IPS DF 6.9 (cell line): ENCODE results near the gene MINDY1.

Source experiments
- DNase-seq: peaks from one replicate; pipeline ENCODE4 v3.0.0-alpha.2; 2013; ENCODE audit warnings: low read depth, low spot score
- H3K27ac ChIP-seq: one replicate; pipeline ENCODE4 v1.5.1; 2013; ENCODE audit warnings: low read length, control low read depth
- H3K27me3 ChIP-seq: 2 replicates; pipeline ENCODE4 v1.6.1; 2013; ENCODE audit warnings: mild to moderate bottlenecking, low read length; ENCODE audit not compliant: control insufficient read depth, insufficient read depth
- H3K36me3 ChIP-seq: 2 replicates; pipeline ENCODE4 v1.6.1; 2013; ENCODE audit warnings: low read length; ENCODE audit not compliant: control insufficient read depth, insufficient read depth
- H3K4me1 ChIP-seq: 2 replicates; pipeline ENCODE4 v1.6.1; 2013; ENCODE audit warnings: low read length; ENCODE audit not compliant: control insufficient read depth, insufficient read depth
- H3K4me3 ChIP-seq: 2 replicates; pipeline ENCODE4 v1.5.1; 2013; ENCODE audit warnings: mild to moderate bottlenecking, low read length
- H3K9me3 ChIP-seq: 2 replicates; pipeline ENCODE4 v1.6.1; 2013; ENCODE audit warnings: low read length, inconsistent platforms; ENCODE audit not compliant: control insufficient read depth, insufficient read depth
- WGBS: extraction: QIAGEN DNeasy Blood & Tissue Kit; methylation state at CpG from one replicate; pipeline ENCODE4 v1.1.7; 2013; ENCODE audit warnings: mixed read lengths, missing lambda C conversion rate; ENCODE audit not compliant: insufficient read length, insufficient coverage; 5-methylcytosine and 5-hydroxymethylcytosine counted together

The MINDY1 gene

DNA sequence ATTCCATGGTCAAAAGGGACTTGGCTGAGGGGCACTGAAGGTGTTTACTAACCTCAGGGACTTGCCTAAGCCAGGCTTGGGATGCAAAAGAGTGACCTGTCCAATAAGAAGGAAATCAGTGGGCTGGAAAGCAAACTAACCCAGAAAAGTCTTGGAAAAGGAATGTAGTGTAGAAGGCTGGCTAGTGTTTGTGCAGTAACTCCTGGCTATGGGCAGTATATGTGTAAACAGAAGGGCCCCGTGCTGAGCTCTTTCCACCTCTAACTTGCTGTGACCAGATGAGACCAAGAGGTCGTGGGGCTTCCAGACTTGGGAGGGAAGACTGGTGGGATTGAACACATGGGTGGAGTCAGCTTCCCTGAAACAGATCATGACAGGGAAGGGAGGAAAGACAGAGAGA is 4.1 kb downstream of the MINDY1 start:
- Histone ChIP-seq H3K27ac (no peak overlapping the region), H3K36me3 (0 out of 2 replicates have a peak, but pooled peaks cover under 1% of the 10 kb centered on the region), H3K4me1 (peaks cover 2% of the 10 kb centered on the region; the same call in 1 of the 2 replicates), H3K9me3 (no peaks in the 10 kb centered on the region), H3K4me3 (no peak overlapping the region), H3K27me3 (no peaks in the 10 kb centered on the region)
- WGBS, result no CpG with 5 or more reads among the region's 2 CpGs
- no peak for DNase-seq

DNA sequence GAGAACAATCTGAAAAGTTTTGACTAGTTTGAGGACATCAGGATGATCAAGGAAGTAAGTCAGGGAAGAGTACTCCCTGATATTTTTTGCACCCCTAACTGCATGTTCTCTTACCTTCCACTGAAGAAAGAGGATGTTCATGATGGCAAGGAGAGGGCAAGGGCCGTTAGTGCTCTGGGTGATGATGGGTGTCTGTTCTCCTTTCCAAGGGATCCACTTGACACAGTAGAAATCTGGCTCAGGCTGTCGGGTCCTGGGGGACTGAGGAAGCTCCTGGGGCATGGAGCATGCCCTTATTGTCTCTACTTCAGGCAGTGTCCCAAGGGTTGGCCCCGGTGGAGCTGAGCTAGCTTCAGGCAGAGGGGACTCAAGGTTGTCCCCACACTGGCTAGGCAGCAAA is 4.7 kb downstream of the MINDY1 start:
- Histone ChIP-seq H3K4me3 (no peak overlapping the region), H3K36me3 (0 out of 2 replicates have a peak, but pooled peaks cover 3% of the 10 kb centered on the region), H3K27me3 (no peaks in the 10 kb centered on the region), H3K4me1 (peaks cover 2% of the 10 kb centered on the region; the same call in 1 of the 2 replicates), H3K27ac (no peak overlapping the region), H3K9me3 (no peaks in the 10 kb centered on the region)
- no CpG with 5 or more reads among the region's 3 CpGs for WGBS
- DNase-seq, result no peak

DNA sequence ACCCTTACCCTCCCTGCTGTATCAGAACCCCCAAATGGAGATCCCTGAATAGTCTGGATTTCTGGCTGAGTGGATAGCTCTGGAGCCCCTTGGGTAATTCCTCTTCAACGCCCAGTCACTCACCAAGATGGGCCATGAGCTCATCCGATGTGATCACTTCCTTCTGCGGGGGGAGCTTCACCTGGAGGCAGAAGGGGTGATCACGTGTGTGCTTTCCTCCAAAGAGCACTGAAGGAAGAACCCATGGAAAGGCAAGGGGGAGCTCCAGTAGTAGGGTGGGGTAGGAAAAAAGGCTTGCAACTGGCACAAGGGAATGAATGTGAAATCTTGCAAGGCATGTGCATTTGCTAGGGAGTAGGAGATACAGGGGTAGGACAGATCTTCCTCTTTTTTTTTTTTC is 5.1 kb downstream of the MINDY1 start:
- Histone ChIP-seq H3K27ac (no peak overlapping the region), H3K36me3 (0 out of 2 replicates have a peak, but pooled peaks cover 3% of the 10 kb centered on the region), H3K9me3 (no peaks in the 10 kb centered on the region), H3K4me3 (no peak overlapping the region), H3K4me1 (peaks cover 2% of the 10 kb centered on the region; the same call in 1 of the 2 replicates), H3K27me3 (no peaks in the 10 kb centered on the region)
- WGBS, result no CpG with 5 or more reads among the region's 4 CpGs
- DNase-seq, result no peak

DNA sequence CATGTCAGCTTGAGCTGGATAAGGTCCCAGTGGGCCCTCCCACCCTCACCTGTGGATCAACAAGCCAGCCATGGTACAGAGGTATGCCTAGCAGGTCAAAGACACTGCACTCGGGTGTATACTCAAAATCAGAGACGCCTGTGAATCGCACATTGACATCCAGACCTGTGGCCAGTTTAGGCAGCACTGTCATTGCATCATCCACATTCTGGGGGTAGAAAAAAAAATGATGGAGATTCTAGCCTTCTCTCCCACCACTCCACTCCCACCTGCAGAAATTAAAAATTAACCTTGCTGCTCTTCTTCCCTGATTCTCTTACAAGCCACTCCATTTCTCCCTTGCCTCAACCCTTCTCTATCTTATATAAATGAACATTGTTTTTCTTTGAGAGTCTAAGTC is 6.3 kb downstream of the MINDY1 start:
- H3K4me1 ChIP-seq, result no peaks in the 10 kb centered on the region
- 0 out of 2 replicates have a peak, but pooled peaks cover 3% of the 10 kb centered on the region for H3K36me3 ChIP-seq
- no peaks in the 10 kb centered on the region for H3K27me3 ChIP-seq
- DNase-seq, result no peak
- no peak overlapping the region for H3K4me3 ChIP-seq
- no CpG with 5 or more reads among the region's 3 CpGs for WGBS
- no peak overlapping the region for H3K27ac ChIP-seq
- H3K9me3 ChIP-seq, result no peaks in the 10 kb centered on the region

DNA sequence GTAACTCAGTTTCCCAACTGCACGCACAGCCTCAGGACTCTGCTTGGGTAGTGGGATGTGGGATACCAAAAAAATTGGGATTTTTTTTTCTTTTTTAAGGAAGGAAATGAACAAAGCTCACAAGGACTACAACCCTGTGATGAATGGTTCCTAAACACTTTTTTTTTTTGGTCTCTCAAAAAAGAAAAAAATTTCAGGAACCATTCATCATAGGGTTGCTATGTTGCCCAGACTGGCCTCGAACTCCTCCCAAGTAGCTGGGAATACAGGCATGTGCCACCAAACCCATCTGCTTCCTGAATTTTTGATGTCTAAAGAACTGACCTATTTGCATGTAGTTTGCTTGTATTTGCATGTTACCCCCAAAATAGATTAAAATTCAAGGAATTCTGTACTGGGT is 6.8 kb downstream of the MINDY1 start:
- no peak overlapping the region for H3K4me3 ChIP-seq
- H3K27me3 ChIP-seq, result no peaks in the 10 kb centered on the region
- H3K36me3 ChIP-seq, result 0 out of 2 replicates have a peak, but pooled peaks cover 3% of the 10 kb centered on the region
- no peaks in the 10 kb centered on the region for H3K4me1 ChIP-seq
- DNase-seq, result no peak
- H3K27ac ChIP-seq, result no peak overlapping the region
- WGBS, result no CpG with 5 or more reads among the region's 2 CpGs
- no peaks in the 10 kb centered on the region for H3K9me3 ChIP-seq

DNA sequence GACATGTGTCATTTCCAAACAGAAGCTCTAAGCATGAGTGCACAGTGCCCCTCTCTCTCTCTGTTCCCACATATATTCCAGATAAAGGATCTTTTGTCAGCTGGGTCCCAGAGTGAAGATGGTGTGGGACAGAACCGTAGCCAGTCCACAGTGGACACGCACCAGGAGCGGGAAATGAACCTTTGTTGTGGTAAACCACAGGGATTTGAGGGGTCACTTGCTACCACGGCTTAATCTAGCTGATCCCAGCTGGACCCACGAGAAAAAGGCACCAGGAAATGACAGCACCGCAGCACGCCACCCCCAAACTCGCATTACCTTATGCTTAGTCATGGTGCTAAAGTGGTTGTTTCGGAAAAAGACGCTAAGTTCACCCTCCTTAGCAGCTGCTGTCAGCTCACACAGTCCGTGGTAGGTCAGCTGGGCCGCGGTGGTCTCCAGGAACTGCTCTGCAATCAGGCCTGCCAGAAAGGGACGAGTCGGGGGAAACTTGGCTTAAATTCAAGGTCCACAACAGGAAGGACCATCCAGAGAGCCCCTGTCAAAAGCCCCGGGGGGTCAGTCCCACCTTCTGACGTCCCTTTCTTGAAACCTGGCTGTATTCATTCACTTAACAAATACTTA is 7.5 kb downstream of the MINDY1 start:
- Histone ChIP-seq H3K4me3 (no peak overlapping the region), H3K27ac (no peak overlapping the region), H3K9me3 (no peaks in the 10 kb centered on the region), H3K27me3 (no peaks in the 10 kb centered on the region), H3K4me1 (no peaks in the 10 kb centered on the region), H3K36me3 (0 out of 2 replicates have a peak, but pooled peaks cover 3% of the 10 kb centered on the region)
- no peak for DNase-seq
- no CpG with 5 or more reads among the region's 17 CpGs for WGBS

DNA sequence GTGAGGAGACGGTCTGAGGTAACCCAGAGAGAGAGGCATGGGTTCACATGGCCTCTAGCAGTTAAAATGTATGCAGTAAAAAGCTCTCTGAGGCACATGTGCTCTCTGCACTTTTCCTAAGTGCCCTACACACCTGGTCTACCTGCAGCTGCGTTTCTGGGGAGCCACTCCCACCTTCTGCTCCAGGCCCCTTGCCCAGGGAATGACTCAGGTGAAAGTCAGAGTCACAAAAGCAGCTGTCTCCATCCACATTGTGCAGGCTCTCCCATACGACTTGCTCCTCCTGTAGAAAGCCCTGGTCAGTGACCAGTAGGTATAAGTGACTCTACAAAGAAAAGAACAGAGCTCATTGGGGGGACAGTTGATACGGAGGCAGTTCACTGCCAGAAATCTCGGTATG is 8.8 kb downstream of the MINDY1 start:
- H3K9me3 ChIP-seq, result no peaks in the 10 kb centered on the region
- no peak for DNase-seq
- no peak overlapping the region for H3K27ac ChIP-seq
- no peaks in the 10 kb centered on the region for H3K27me3 ChIP-seq
- H3K4me1 ChIP-seq, result no peaks in the 10 kb centered on the region
- WGBS, result no CpG with 5 or more reads among the region's 5 CpGs
- H3K36me3 ChIP-seq, result 0 out of 2 replicates have a peak, but pooled peaks cover 3% of the 10 kb centered on the region
- no peak overlapping the region for H3K4me3 ChIP-seq

DNA sequence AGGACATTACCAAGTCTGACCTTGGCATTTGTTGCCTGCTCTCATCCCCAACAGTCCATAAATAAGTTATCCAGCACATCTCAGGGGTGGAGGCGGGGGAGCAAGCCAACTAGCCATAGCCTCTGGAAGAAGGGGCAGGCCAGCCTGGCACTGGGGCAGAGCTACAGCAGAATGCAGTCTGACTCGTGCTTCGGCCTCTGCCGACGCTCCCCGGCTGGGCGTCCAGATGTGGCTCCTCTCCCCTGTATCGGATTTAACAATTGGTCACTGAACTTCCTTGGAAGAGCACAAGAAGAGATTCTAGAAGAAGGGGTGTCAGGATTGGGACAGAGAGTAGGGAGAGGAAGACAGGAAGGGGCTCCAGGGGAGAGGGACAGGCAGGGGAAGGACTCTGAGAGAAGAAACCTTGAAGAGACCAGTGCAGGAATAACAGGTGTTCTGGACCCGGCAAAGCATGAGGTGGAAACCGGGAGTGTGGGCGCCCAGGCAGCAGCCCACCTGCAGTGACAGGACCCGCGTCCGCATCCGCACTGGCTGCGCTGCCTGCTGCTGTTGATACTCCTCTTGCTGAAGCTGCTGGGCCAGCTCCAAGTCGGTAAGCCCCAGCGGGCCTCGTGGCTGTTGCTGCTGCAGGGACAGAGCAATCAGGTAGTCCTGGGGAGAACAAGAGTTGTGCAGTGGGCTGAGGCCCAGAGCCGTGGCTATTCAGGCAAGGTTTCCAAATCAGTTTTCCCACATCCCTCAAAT is 9.4 kb downstream of the MINDY1 start:
- no peaks in the 10 kb centered on the region for H3K9me3 ChIP-seq
- H3K27ac ChIP-seq, result no peak overlapping the region
- no peaks in the 10 kb centered on the region for H3K4me1 ChIP-seq
- DNase-seq, result no peak
- no CpG with 5 or more reads among the region's 20 CpGs for WGBS
- no peak overlapping the region for H3K4me3 ChIP-seq
- no peaks in the 10 kb centered on the region for H3K27me3 ChIP-seq
- 0 out of 2 replicates have a peak, but pooled peaks cover 3% of the 10 kb centered on the region for H3K36me3 ChIP-seq

DNA sequence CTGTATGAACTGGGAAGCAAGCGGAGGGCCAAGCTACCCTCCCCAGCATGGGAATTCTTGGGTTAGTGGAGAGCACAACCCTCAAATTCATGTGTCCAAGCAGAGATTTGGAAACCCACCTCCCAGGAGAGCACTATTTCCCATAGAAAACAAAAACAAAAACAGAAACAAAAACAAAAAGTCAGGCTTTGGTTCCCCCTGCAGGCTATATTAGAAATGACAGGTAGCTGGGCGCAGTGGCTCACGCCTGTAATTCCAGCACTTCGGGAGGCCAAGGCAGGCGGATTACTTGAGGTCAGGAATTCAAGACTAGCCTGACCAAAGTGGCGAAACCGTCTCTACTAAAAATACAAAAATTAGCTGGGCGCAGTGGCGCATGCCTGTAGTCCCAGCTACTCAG is 10.8 kb downstream of the MINDY1 start:
- Histone ChIP-seq H3K9me3 (no peaks in the 10 kb centered on the region), H3K36me3 (0 out of 2 replicates have a peak, but pooled peaks cover 3% of the 10 kb centered on the region), H3K4me1 (no peaks in the 10 kb centered on the region), H3K27me3 (no peaks in the 10 kb centered on the region), H3K4me3 (no peak overlapping the region), H3K27ac (no peak overlapping the region)
- WGBS, result no CpG with 5 or more reads among the region's 9 CpGs
- no peak for DNase-seq

DNA sequence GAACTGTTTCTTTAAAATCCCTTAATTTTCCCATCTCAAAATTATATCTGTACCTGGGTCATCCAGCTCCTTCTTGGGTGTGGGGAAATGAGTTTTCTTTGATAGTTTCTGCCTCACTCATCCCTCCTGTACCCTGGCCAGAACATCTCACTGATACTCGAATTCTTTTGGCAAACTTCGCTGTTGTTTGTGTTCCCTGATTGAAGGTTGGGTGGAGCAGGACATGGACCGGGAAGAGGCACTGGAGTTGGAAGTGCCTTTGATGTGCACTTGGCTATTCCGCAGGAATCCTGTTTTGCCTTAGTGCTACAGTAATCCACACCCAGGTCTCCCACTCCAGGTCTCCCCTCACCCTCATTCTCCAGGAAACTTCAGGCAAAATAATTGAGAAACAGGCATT is 11.2 kb downstream of the MINDY1 start:
- Histone ChIP-seq H3K36me3 (0 out of 2 replicates have a peak, but pooled peaks cover 3% of the 10 kb centered on the region), H3K4me1 (no peaks in the 10 kb centered on the region), H3K4me3 (no peak overlapping the region), H3K27ac (no peak overlapping the region), H3K27me3 (no peaks in the 10 kb centered on the region), H3K9me3 (no peaks in the 10 kb centered on the region)
- no peak for DNase-seq
- no CpG with 5 or more reads among the region's 4 CpGs for WGBS
